HG02798 (cell line): ENCODE measurements around the gene AKR1B15.
"Not testable (repeated sequence)": the region's sequence is repeated elsewhere in the genome, so short reads cannot be mapped to it uniquely, and the experiment has no call there.

Experiments
- ATAC-seq: cut with Tn5 transposase; IDR thresholded peaks from one replicate; pipeline ENCODE4 v1.9.1; 2021; ENCODE audit warnings: mild to moderate bottlenecking; ENCODE audit not compliant: unreplicated experiment, poor library complexity

Gene AKR1B15

DNA sequence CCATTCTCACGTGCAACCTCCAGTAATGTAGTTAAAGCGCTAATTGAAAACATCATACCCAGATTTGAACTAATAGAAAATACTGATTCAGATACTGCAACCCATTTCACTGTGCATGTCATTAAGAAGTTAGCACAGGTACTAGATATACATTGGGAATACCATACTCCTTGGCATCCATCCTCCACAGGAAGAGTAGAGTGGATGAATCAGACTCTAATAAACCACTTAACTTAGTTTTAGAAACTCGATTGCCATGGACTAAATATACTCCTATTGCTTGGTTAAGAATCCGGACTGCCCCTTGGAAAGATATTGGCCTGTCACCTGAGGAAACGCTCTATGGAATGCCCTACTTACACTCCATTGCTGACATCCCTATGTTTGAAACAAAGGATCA lies 9.5 kb downstream of the AKR1B15 start:
- no peak for ATAC-seq

DNA sequence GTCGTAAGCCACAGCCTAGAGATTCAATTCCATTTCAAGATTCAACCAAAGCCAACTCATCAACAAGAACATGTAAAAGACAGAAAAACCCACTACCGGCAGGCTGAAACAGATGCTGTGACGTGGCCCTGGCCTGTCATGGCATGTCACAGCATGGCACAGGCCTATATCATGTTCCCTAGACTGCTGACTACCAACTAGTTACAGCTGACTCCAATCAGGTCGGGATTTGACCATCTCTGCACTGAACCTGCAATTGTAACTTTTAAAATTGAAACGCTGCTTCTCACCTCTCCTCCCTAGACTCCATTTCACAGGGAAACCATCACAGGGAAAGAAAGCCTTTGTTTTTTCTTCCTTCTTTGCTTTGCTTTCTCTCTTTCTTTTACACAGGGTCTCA lies 12.7 kb downstream of the AKR1B15 start:
- ATAC-seq: not testable (repeated sequence)

DNA sequence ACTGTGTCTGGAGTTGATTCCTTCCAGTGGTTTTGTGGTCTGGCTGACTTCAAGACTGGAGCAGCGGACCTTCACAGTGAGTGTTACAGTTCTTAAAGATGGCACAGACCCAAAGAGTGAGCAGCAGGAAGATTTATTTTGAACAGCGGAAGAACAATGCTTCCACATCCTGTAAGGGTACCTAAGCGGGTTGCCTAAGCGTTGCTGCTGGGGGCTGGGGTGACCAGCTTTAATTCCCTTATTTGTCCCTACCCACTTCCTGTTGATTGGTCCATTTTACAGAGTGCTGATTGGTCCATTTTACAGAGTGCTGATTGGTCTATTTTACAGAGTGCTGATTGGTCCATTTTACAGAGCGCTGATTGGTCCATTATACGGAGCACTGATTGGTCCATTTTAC lies 13.2 kb downstream of the AKR1B15 start:
- no peak for ATAC-seq

DNA sequence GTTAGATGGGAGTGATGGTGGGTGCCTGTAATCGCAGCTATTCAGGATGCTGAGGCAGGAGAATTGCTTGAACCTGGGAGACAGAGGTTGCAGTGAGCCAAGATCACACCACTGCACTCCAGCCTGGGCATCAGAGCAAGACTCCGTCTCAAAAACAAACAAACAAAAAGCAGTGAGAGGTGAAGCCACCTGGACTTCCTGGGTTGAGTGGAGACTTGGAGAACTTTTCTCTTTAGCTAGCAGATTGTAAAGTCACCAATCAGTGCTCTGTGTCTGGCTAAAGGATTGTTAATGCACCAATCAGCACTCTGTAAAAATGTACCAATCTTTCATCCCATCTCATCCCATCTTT lies 14.5 kb downstream of the AKR1B15 start:
- not testable (repeated sequence) for ATAC-seq

DNA sequence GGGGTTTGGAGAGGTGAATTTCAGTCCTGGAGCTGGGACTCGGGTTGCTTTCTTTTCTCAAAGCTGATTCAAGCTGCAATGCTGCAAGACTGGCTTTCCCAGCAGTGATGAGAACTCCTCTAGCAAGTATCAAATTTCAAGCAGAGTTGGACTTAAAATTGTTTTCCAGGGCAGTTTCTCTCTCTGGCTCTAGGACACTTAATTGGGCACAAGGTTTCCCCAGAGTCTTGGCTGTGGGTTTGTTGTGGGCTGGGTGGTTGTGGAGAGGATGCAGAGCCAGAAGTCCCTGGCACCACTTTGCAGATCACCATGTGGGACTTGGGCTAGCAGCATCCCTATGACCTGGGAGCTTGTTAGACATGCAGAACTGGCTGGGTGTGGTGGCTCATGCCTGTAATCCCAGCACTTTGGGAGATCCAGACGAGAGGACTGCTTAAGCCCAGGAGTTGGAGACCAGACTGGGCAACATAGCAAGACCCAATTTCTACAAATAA lies 16.8 kb downstream of the AKR1B15 start:
- no peak for ATAC-seq

DNA sequence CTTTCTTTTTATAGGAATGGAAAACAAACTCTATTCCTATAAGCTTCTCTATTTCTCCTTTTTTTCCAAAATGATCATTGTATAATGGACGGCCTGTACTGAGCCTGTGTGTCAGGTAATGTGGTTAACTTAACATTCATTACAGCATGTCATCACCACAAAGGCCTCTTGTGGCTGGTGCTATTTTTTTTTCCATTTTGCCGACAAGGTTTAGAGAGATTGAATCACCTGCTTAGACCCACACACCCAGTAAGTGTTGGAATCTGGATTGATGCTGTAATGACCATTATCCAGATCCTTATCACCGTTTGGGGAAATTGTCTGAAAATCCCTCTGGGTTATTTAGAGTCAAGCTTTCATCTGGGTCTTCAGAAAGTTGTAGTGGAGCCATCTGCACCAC lies 18.5 kb downstream of the AKR1B15 start:
- ATAC-seq: no peak

DNA sequence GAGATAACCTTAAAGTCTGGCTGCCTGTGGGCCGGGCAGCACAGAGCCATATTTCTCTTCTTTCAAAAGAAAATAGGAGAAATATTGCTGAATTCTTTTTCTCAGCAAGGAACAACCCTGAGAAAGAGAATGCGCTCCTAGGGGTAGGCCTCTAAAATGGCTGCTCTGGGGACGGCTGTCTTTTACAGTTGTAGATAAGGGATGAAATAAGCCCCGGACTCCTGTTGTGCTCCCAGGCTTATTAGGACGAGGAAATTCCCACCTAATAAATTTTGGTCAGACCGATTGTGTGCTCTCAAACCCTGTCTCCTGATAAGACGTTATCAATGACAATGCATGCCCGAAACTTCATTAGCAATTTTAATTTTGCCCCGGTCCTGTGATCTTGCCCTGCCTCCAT lies 21.1 kb downstream of the AKR1B15 start:
- ATAC-seq: not testable (repeated sequence)

DNA sequence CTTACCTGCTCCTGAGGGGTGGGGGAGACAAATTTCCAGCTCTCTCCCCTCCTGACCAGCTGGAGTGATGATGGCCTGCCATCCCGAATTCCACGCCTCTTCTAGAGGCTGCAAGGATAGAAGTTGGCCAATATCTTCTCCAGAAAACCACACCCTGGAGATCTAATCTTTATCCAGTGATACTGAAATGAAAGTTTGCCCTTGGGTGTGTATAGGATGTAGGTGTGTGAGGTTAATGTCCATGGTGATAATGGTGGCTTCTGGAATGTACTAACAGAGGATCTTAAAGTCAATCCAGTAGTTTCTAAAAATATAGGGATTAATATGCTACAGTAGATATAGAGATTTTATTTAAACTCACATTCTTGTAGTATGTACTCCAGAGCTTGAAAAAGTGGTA lies 22.2 kb downstream of the AKR1B15 start:
- ATAC-seq: no peak

DNA sequence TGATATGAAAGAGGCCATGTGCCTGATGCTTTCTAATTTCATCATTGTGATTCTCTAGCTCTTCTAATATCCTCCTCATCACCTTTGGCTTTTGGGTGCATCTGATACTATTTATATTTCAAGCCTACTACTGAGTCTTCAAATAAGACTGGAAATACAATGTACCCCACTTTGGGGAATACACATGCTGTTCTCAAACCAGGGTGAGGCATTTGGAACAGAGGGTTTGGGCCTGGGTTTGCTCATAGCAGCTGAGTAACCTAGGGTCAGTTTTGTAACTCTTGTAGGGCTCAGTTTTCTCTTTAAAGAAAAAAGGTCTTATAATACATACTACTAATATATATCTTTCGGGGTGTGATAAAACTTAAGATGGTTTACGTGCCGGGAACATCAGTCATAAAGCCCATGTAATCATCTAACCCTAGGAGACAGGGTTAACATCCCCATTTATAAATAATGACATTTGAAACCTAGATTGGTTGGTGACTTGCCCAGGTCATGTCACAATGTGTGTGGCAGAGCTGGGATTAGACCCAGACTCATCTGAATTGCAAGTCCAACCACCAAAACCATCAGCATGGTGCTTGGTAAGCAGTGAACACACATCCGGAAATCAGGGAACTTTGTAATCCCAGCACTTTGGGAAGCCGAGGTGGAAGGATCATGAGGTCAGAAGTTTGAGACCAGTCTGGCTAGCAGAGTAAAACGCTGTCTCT lies 23.0 kb downstream of the AKR1B15 start:
- ATAC-seq: no peak

DNA sequence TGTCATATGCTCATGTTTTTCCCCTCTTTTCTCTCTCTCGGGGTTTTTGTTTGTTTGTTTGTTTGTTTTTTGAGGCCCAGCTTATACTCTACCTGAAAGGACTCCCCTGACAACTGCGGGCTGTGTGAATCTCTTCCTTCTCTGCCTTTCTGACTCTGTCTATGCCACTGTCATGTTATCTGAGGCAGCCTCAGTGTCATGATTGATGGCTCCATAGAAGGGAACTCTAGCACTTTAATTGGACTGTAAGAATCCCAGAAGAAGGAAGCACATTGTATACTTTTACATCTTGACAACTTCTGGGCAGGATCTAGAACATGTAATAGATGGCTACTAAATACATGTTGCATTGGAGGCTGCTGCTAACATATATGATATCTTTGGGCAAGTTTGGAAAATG lies 25.4 kb downstream of the AKR1B15 start:
- ATAC-seq: no peak

DNA sequence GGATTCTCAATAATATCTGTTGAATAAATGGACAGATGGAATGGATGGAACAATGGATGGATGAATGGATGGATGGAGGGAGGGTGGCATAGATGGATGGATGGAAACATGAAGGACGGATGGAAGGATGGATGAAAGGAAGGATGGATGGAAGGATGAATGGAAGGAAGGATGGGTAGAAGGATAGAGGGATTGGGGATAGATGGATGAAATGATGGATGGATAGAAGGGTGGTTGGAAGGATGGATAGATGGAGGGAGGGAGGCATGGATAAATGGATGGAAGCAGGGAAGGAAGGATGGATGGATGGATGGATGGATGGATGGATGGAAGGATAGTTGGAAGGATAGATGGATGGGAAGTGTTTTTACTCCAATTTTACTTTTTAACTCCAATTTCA lies 35.4 kb downstream of the AKR1B15 start:
- no peak for ATAC-seq

DNA sequence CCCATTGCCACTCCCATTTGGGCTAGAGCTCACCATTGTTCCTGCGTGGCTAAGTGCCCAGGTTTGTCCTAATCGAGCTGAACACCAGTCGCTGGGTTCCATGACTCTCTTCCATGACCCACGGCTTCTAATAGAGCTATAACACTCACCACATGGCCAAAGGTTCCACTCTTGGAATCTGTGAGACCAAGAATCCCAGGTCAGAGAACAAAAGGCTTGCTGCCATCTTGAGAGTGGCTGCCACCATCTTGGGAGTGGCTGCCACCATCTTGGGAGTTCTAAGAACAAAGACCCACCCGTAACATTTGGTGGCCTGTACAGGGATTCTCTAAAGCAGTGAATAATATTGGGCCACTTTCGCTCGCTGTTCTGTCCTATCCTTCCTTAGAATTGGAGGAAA lies 37.0 kb downstream of the AKR1B15 start:
- no peak for ATAC-seq

DNA sequence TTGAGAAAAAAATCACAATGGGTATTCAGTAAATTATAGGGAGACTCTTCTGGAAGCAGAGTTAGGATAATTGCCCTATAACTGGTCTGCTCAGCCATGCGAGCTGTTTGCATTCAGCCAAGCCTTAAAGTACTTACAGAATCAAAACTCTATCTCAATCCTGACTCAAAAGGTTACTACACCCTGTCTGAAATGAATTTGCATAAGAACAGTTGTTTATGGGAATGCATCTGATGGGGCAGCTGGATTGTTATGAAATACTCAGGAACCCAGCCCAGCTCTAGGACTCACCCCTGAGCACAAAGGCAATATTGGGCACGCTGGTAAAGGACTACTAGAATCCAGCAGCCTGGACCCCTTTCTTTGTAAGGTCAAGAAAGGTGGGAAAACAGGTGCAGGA lies 38.8 kb downstream of the AKR1B15 start:
- no peak for ATAC-seq

DNA sequence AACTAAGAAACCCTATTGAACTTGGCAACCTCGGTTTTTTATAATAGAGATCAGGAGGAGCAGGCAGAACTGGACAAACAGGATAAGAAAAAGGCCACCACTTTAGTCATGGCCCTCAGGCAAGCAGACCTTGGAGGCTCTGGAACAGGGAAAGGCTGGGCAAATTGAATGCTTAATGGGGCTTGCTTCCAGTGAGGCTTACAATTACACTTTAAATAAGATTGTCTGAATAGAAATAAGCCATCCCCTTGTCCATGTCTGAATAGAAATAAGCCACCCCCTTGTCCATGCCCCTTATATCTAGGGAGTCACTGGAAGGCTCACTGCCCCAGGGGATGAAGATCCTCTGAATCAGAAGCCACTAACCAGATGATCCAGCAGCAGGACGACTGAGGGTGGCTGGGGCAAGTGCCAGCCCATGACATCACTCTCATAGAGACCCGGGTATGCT lies 40.6 kb downstream of the AKR1B15 start:
- no peak for ATAC-seq

DNA sequence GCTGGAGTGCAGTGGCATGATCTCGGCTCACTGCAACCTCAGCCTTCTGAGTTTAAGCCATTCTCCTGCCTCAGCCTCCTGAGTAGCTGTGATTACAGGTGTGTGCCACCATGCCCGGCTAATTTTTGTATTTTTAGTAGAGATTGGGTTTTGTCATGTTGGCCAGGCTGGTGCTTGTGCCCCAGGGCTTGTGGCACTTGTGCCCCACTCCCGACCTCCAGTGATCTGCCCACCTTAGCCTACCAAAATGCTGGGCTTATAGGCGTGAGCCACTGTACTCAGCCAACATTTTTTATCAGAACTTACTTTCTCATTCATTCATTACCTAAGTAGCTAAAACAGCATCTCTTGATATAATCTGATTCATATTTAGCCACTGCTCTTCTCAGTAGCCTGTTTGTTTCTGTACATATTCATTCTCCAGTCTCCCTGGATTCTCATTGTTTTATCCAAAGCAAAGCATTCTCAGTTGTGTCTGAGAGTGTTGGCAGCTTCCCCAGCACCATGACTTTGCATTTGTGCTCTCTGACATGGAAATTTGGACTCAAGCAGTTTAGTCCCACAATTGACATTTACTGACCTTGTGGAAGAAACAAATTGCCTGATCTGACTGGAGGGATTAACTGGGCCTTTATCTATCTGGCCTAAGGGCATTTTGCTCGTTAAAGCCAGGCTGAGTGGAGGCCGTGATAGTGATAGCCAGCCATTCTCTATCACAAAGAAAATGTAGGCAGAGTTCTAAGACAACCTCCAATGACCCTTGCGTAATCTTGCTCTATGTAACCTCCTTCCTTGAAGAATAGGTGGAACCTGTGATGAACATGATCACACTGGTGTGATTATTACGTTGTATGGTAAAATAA lies 44.9 kb downstream of the AKR1B15 start:
- no peak for ATAC-seq

DNA sequence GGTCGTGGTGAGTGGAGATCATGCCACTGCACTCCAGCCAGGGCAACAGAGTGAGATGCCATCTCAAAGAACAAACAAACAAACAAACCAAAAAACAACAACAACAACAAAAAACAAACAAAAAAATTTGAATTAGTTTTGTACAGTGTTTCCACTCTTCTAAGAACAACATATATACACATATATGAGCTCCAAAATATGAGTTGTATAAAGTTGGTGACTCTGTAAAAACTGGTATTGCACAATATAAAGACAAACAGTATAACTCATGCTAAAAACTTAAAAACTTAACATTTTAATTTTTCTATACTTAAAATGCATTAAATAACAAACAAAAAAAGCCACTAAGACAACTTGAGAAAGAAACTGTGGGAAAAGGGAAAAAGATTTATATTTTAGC lies 46.0 kb downstream of the AKR1B15 start:
- ATAC-seq: no peak

DNA sequence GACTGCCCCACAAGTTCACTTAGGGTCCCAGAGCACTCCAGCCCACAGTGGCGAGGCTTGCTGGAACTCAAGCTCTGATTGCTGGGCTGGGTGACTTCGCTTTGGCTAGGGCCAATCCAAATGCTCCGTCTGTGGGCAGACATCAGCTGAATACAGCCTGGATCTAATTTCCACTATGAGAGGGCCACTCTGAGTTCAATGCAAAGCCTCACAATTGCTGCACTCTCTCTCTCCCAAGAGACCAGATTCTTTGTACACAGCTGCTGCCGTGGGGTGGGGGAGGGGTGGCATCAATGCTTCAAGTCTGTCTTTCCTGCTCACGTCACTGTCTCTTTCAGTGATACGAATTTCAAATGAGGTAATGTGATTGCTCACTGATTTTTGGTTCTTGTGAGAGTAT lies 50.5 kb downstream of the AKR1B15 start:
- ATAC-seq: no peak

DNA sequence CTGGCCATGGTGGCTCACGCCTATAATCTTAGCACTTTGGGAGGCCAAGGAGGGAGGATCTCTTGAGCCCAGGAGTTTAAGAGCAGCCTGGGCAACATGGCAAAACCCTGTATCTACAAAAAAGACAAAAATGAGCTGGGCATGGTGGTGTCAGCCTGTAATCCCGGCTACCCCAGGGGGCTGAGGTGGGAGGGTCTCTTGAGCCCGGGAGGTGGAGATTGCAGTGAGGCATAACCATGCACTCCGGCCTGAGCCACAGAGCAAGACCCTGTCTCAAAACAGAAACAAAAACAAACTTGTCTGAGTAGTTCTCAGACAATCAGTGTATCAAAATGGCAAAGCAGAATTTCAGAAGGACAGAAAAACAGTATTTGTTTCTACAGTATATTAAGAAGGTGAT lies 52.5 kb downstream of the AKR1B15 start:
- no peak for ATAC-seq

DNA sequence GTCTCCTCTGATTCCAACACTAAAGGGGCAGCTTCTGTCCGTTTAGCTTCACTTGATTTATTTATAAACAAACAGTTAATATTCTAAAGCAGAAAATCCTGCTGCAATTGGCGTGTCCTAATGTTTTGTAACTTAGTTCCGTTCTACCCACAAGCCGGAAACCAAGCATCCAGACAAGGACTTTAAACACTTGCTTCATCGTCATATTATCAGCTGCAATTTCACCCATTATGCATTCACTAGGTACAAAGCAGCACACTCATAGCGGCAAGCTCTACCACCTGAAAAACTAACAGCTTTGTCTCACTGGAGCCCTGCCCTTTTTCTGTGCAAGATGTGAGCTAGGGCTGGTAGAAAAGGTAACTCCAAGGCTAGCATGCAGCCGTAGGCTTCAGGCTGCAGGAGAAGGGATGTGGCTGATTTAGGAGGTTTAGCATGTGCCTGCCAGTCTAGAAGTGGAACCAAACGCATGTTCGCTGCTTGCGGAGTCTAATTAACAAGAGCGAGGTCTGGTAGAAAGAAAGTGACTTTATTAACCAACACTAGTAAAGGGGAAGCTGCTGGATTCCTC lies 54.1 kb downstream of the AKR1B15 start:
- ATAC-seq: no peak

DNA sequence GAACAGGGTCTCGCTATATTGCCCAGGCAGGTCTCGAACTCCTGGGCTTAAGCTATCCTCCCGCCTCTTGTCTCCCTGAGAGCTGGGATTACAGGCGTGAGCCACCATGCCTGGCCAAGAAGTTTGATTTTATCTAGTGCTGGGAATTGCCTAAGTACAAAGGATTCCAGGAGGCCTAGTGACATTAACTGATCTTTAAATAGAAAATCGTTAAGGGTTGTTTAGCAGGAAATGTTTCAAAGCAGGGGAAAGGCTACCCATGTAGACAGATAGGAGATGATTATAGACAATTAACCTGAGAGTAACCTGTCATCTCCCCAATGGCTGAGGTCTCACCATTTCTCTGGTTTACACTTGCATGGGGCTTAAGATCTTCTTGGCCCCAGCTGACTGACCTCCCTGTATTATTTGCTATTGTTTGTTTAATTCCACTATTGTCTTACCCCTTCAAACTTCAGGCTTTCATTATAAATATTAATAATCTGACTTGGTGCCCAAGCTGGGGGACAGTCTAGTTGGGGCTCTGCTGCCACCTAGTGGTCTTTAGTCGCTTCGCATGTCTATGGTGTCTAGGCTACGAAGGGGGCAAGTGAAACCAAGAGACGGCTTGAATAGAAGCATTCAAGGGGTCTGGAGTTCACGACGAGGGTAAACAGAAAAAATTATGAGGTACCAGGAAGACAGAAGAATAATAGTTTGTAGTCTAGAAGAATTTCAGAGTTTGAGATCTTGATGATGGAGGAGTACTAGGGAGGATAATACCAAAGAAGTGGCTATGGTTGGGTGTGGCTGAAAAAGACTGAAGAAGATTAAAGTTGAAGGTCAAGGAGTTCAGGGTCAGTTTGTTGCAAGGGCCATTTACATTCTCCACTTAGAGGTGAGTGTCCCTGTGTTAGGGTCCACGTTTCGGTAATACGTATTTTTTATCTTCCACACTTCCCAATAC lies 57.3 kb downstream of the AKR1B15 start:
- ATAC-seq: peak; percentile 84
